ENCODE results near the gene KMT2A. TPM values are rescaled to one million over a fixed set of nuclear protein-coding genes. Genes with fewer than 3 reads are reported as not detected.

Gene KMT2A
- total RNA-seq, 1 experiment from 2014 or later = 62.0 TPM

DNA sequence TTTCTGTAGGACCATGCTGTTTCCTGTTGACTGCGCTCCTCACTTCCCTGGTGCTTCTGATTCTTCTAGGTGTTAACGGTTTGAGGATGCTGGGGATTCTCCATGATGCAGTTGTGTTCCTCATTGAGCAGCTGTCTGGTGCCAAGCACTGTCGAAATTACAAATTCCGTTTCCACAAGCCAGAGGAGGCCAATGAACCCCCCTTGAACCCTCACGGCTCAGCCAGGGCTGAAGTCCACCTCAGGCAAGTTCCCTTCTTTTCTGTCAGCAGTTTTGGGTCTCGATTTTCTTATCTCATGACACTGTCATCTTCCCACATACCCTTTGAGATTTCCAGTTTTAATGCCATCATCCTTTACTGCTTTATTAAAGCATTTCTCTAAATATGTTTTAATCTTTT is 83.3 kb downstream of the KMT2A start:
- Histone ChIP-seq H3K4me1 (ENCODE audit: insufficient read depth, low read length) (no peaks in the 10 kb centered on the region), H2BK12ac (ENCODE audit: insufficient read length, low read depth, low read length) (no peak overlapping the region), H2BK5ac (ENCODE audit: insufficient read length, low read length) (no peak overlapping the region), H3K14ac (ENCODE audit: insufficient read depth, low read length) (no peak overlapping the region), H3K9ac (ENCODE audit: extremely low read depth, insufficient read length, low read length) (no peak overlapping the region), H3K79me2 (ENCODE audit: insufficient read depth, low read length) (no peaks in the 10 kb centered on the region), H3K23me2 (ENCODE audit: insufficient read length, low read depth, low read length, poor library complexity, severe bottlenecking) (no peaks in the 10 kb centered on the region), H2BK15ac (ENCODE audit: low read depth, low read length) (no peak overlapping the region), H3K9me3 (ENCODE audit: control insufficient read depth, low read depth, low read length) (no peaks in the 10 kb centered on the region), H4K5ac (ENCODE audit: insufficient read length, low read depth, low read length) (no peak overlapping the region), H3K27me3 (ENCODE audit: insufficient read depth, low read length) (no peaks in the 10 kb centered on the region), H3K4ac (ENCODE audit: low read depth, low read length) (no peak overlapping the region), H4K8ac (replicated peaks; ENCODE audit: insufficient read length, low read depth, low read length) (no peak overlapping the region), H2BK120ac (ENCODE audit: low read depth, low read length, poor library complexity, severe bottlenecking) (no peak overlapping the region), H3K79me1 (ENCODE audit: insufficient read depth, low read depth, low read length, poor library complexity, severe bottlenecking) (no peaks in the 10 kb centered on the region), H3T11ph (ENCODE audit: low read length) (no peak overlapping the region), H3K27ac (ENCODE audit: insufficient read length, low read depth, low read length) (no peak overlapping the region), H3K23ac (ENCODE audit: insufficient read length, low read depth, low read length) (no peak overlapping the region), H2AFZ (ENCODE audit: low read length) (no peak overlapping the region), H2AK5ac (ENCODE audit: insufficient read length, low read length) (no peak overlapping the region), H4K91ac (ENCODE audit: insufficient read length, low read depth, low read length) (no peak overlapping the region), H2BK20ac (ENCODE audit: low read depth, low read length, poor library complexity, severe bottlenecking) (no peak overlapping the region), H4K20me1 (ENCODE audit: control insufficient read depth, insufficient read depth, insufficient read length) (no peaks in the 10 kb centered on the region), H3K4me2 (ENCODE audit: insufficient read depth, insufficient read length, low read length) (no peak overlapping the region), H3K18ac (ENCODE audit: insufficient read length, low read depth, low read length) (no peak overlapping the region), H3K56ac (ENCODE audit: insufficient read length, low read depth, low read length) (no peak overlapping the region)
- DNase-seq = no peak
- TF ChIP-seq, protein P1, sequence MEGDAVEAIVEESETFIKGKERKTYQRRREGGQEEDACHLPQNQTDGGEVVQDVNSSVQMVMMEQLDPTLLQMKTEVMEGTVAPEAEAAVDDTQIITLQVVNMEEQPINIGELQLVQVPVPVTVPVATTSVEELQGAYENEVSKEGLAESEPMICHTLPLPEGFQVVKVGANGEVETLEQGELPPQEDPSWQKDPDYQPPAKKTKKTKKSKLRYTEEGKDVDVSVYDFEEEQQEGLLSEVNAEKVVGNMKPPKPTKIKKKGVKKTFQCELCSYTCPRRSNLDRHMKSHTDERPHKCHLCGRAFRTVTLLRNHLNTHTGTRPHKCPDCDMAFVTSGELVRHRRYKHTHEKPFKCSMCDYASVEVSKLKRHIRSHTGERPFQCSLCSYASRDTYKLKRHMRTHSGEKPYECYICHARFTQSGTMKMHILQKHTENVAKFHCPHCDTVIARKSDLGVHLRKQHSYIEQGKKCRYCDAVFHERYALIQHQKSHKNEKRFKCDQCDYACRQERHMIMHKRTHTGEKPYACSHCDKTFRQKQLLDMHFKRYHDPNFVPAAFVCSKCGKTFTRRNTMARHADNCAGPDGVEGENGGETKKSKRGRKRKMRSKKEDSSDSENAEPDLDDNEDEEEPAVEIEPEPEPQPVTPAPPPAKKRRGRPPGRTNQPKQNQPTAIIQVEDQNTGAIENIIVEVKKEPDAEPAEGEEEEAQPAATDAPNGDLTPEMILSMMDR (conservative IDR thresholded peaks at IDR 0.05) = no peak
- Mint-ChIP-seq H3K4me3 (no peak overlapping the region), H3K27me3 (ENCODE audit: low read depth) (no peaks in the 10 kb centered on the region), H3K36me3 (ENCODE audit: insufficient read depth in 1 of 3, low read depth in 3 of 3) (peaks cover 42 to 85% (median 81%) of the 10 kb centered on the region in 3 experiments), H3K9me3 (no peaks in the 10 kb centered on the region), H3K4me1 (peaks cover 0 to 3% of the 10 kb centered on the region in 2 experiments; a peak in 1 of 4 replicates), H3K27ac (no peak overlapping the region)
- WGBS (ENCODE audit: extremely low coverage, insufficient read length, low lambda C conversion rate) = no CpG with 5 or more reads among the region's 6 CpGs
